Putamen (tissue), 1 donor: Measurements from ENCODE around the gene DENND5B.

ENCODE experiments used
- DNase-seq: peaks from one replicate; pipeline ENCODE4 v3.0.0-alpha.2; 2016; ENCODE audit warnings: low spot score

The DENND5B gene

DNA sequence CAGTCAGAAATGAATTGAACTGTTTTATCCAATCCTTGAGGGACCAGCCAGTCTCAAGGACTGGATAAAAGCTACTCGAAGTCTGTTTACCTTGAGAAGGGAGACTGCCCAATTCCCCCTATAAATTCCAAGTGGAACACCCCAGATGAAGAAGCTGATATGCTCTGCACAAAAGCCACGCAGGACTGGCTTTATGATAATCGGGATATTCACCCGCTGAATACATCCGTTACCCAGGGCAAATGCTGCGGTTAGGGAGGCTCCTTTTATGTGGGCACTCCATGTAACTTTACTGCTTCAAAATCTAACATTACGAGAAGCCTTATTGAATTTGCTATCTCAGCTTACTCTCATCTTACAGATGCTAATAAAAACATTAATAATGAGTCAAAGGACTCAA lies 119.1 kb downstream of the DENND5B start:
- DNase-seq, result no peak

DNA sequence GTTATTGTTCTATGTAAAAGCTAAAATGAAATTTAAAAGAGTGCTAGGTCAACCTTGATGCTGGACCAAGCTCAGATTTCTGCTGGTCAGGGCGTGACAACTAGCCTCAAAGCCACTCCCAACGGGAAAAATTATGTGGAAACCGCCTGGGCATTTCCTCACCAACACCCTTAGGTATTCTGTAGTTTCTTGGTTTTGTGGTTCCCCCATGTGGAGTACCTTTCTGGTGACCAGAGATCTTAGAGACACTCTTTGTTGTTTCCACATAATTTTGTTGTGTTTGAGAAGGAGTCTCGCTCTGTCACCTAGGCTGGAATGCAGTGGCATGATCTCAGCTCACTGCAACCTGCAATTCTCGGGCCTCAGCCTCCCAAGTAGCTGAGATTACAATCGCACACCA lies 119.9 kb downstream of the DENND5B start:
- no peak for DNase-seq

DNA sequence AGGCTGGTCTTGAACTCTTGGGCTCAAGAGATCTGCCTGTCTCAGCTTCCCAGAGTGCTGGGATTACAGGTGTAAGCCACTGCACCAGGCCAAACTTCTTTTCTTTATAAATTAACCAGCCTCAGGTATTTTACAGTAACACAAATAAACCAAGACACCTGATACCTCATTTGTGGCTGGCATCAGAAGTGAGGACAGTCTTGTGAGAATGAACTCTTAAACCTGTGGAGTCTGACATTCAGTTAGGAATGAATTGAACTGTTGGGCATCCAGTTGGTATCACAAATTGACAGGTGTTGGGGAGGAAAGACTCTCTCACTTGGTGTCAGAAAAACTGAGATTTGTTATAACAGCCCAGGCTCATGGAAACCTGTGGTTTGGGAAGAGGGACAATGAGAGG lies 120.5 kb downstream of the DENND5B start:
- no peak for DNase-seq

DNA sequence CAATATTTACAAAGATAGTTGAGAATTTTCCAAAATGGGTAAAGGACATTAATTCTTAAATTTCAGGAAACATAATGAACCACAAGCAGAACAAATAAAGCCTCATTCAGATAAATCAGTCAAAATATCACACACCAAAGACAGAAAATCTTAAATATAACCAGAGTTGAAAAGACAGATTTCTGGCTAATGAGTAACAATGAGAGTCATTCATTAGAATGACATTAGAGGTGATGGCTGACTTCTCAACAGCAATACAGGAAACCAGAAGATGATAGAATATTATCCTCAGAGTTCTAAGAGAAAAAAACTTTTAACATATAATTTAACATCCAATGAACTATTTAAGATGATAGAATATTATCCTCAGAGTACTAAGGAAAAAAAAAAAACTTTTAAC lies 124.2 kb downstream of the DENND5B start:
- no peak for DNase-seq

DNA sequence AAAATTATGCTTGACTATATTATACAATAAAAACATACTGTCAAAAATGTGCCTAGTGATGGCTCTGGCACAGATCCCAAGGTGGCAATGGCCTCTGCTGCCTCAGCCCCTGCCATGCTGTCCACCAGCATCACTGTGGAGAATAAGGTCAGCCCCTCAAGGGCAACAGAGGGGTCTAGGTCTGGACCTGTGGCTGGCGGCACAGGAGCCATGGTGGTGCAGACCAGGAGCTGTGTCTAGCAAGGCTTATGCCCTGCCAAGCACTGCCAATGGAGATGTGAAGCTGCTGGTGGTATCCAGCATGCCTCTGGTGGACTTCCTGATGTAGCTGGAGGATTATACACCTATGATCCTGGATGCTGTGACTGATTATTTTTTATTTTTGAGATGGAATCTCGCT lies 125.9 kb downstream of the DENND5B start:
- no peak for DNase-seq

DNA sequence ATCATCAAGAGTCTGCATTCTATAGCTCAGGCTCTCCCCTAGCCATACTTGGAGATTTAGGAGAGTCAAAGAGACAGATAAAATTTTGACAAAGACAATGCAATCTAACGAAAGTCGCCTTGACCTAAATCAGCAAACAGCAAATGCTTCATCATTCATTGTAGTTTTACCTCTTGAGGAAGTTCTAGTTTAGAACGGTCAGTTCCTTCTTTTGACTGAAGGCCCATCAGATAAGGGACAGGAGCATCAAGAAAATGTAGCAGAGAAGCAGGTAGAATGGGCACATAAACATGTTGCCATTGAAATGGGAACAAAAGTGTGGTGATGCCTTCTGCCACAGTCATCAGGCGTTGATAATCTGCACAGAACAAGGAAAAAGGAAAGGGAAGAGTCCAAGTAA lies 130.9 kb downstream of the DENND5B start:
- DNase-seq, result no peak

DNA sequence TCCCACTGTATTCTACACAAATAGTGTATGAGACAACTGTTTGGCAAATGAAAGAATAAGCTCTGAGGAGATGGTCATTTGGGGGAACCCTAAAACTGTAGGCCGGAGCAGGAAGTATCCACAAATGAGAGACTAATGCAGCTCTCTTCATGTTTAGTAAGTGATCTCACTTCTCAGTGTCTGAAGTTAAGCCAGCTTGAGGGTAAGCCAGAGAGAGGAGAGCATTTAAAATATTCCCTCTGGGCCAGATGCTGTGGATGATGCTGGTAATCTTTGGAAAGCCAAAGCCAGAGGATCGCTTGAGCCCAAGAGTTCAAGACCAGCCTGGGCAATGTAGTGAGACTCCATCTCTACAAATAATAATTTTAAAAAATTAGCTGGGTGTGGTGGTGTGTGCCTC lies 134.4 kb downstream of the DENND5B start:
- no peak for DNase-seq

DNA sequence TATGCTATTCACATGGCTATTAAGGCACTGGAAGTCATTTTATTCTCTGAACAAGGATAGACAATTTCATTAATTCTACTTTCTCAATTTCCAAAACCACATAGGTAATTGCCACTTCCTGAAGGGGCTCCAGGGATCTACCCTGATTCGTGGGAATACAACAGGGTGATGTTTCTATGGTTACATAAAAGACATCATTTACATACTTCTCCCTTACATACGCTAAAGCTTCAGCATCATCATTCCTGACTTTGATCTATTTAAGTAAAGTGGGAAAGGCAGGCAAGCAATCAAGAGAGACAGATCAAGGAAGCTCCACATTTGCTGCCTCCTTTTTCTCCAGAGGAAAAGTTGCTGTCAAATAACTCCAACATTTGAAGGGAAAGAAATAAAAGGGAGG lies 146.2 kb downstream of the DENND5B start:
- peak; percentile 64 for DNase-seq

DNA sequence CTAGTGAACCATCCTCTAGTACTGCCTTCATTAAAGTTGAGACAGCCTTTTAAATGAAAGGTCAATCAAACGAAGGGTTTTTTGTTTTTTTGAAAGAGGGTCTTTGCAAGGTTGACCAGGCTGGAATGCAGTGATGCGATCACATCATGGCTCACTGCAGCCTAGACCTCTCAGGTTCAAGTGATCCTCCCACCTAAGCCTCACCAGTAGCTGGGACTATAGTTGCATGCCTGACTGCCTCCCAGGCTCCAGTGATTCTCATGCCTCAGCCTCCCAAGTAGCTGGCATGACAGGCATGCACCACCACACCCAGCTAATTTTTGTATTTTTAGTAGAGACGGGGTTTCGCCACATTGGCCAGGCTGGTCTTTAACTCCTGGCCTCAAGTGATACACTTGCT lies 150.3 kb downstream of the DENND5B start:
- no peak for DNase-seq

DNA sequence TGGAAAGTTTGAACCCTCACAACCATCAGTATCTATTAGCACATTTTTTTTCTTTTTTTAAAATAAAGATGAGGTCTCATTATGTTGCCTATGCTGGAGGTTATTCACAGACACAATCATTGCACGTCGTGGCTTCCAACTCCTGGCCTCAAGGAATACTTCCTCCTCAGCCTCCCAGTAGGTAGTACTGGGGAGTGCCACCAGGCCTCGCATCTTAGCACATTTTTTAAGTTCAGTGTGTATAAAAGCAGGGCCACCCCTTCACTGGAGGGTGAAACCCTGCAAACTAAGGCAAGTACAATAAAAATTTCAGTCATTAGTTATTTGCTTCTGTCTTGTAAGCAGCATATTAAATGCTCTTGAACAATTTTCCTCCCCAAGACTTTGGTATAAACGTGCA lies 150.8 kb downstream of the DENND5B start:
- no peak for DNase-seq

DNA sequence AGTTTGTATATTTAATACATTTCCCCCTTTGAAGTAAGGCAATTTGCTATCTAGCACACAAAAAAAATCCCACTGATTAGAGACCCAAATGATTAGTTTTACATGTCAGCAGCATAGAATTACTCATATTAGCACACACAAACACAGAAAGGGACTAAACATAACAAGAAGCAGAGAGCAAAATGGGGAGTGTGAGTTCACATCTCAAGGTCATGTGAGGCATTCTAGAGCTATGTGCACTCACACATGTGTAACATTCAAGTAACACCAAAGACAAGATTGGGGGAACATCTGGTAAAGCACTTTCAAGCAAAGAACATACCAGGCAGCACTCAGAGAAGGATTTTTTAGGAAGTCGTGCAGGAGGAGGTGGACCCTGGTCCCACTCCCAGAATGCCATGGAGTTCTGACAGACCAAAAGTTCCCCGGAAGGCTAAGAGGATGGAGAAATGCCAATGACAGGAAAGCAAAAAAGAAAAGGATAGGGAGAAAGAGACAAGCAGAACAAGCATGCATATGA lies 159.2 kb downstream of the DENND5B start:
- no peak for DNase-seq

DNA sequence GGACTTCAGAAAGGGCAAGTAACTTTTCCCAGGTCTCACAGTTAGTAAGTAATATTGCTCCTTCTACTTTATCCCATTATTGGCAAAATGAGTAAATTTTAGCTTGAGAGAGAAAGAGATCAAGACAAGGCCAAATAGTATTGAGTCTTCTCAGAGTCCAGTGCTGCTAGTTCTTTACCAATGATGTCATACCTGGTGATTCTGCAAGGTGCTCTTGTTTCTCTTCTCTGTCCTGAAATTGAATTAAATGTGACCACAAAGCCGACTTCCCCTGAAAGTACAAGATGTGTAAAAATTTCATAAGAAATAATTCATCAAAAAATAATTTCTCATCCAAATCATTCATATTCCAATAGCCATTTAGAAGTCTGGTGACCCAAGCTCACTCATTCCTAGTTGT lies 167.5 kb downstream of the DENND5B start:
- no peak for DNase-seq

DNA sequence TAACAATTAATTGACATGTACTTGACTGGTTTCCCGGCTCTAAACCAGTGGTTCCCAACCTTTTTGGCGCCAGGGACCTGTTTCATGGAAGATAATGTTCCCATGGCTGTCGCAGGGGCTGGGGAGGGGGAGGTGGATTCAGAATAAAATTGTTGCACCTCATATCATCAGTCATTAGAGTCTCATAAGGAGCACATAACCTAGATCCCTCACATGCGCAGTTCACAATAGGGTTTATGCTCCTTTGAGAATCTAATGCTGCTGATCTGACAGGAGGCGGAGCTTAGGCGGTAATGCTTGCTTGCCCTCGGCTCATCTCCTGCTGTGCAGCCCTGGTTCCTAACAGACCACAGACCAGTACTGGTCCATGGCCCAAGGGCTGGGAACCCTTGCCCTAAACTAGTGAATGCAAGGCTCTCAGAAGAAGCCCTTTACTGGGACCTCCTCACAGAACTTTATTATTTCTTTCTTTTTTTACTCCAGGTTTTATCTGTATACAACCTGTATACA lies 178.6 kb downstream of the DENND5B start:
- DNase-seq, result no peak

DNA sequence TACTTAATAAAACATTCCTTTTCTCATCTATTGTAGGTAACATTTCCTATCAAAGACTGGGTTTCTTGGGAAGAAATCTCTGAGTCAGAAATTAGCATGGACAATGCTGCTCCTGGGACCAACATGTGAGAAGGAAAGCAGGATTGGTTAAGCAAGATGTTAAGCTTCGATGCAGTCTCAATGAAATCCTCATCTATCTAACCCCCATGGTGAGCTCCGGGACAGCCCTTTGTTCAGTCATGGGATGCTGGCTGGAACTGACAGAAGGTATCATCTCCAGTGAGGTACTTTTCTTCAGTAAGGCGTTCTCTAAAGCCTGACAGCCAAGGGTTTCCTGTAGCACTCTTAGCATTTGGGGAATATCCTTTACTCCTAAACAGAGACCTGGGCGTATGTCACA lies 182.2 kb downstream of the DENND5B start:
- DNase-seq, result no peak

DNA sequence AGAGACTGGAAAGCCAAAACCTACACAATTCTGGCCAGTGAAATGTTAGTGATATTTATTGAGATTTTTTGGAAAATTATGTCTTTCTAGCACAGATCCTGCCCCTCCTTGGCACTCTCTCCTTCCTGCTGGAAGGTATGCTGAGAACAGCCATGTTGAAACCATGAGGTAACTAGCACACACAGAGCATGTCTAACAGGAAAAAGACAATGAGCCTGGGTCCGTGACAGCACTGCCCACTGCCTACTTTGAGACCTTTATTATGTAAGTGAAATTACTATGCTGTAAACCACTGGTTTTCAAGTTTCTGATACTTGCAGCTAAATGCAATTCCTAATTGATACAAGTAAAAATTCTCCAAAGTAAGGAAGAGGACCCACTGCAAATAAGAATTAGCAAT lies 183.4 kb downstream of the DENND5B start:
- DNase-seq, result no peak

DNA sequence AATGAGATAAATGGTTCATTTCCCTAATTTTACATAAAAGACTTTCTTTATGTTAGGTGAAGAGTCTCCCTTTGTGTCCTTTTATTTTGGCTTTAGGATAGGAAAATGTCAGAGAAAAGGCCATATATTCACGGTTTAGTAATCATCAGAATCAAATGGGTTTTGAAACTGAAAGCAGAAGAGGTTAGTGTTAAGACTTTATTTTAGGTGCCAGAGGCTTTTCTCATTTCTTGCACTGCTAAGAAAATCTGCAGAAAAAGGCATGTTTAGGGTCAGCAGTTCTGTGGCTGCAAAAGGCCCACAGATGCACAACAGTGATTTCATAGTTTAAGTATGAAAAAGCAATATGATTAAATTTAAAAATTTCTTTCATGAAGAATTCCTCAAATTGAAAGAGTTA lies 184.6 kb downstream of the DENND5B start:
- DNase-seq, result no peak

DNA sequence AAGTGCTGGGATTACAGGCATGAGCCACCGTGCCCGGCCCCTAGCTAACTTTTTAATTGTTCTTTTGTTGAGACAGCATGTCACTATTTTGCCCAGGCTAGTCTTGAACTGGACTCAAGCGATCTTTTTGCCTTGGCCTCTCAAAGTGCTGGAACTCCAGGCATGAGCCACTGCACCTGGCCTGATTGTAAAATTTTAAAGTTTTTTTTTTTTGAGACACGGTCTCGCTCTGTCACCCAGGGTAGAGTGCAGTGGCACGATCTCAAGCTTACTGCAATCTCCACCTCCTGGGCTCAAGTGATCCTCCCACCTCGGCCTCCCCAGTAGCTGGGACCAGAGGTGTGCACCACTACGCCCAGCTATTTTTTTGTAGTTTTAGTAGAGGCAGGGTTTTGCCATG lies 185.9 kb downstream of the DENND5B start:
- no peak for DNase-seq

DNA sequence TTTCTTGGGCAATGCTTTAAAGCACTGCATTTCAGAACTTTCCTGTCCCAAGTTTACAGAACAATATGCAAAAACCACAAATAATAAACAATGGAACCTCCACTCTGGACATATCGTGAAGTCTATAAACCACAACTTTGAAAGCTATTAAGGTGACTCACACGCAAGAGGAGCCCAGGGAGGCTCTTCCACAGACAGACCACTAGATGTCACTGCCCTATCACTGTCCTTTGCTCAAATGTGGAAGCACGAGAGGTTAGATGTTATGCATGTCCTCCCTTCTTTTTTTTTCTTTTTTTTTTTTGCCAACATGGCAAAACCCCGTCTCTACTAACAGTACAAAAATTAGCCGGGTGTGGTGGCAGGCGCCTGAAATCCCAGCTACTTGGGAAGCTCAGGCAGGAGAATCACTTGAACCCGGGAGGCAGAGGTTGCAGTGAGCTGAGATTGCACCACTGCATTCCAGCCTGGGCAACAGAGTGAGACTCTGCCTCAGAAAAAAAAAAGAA lies 187.8 kb downstream of the DENND5B start:
- peak; percentile 69 for DNase-seq

DNA sequence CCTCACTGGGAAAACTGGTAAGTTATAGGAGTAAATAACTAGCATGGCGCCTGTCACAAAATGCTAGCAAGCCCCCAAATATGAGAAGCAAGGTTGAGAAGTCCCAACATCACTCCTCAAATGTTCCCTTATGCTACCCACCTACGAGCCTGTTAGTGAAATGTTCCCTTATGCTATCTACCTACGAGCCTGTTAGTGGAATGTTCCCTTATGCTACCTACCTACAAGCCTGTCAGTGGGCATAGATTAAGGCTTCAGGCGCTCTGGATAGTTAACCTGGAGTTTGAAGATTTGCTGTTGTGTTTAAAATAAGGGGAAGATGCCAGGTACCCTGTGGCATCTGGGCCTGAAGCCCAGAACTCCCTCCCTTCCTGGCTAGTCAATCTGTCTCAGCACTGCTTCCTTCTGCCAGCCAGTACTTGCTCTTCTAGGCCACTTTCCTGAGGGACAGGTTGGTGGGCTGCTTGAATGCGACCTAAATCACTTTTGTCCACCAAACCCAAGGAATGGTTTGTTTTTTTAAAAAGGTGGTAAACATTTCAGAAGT lies 197.9 kb downstream of the DENND5B start:
- peak; percentile 46 for DNase-seq

DNA sequence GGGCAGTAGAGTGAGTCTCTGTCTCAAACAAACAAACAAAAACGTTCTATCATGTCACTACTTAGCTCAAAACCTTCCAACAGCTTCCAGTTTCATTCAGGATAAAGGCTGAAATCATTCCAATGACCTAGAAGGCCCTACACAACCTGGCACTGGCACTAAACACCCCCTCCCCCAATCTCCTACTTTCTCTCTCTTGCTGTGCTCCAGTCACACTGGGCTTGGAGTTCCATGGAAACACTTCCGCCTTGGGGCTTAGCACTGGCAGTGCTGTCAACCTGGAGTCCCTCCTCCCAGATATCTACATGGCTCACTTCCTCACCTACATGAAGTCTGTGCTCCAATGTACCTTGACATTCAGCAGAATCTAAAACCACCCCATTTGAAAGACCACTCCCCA lies 199.9 kb downstream of the DENND5B start:
- DNase-seq, result no peak

DNA sequence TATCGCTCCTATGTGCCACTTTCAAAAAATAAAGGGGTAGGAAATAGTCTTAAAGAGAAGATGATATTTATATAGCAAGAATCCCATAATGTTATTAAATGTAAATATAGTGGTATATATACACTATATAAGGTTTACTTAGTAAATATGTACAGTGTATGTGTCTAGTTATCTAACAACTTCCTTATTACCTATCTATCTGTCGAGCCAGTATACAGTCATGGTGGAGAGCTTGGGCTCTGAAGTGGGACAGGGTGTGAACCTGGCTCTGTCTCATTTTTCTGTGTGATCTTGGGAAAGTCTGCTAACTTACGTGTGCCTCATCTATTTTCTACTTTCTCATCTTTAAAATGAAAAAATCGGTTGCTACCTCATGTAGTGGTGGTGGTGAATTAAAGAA lies 202.2 kb downstream of the DENND5B start:
- no peak for DNase-seq

DNA sequence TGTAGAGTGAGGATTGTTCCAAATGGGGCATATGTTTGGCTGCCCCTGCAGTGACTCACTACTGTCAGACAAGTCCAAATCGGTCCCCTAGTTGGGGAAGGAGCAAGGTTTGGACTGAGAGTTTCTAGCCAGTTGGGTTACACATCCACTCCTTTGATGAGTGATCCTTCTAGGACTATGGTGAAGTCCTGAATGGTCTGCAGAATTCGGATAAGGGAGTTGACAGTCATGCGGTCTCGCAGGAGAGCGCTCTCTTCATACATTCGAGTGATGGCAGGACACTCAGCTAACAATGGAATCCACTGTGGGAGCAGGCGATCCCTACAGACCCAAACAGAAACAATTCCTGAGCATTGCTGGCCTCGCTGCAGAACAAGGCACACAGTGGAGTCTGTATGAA lies 203.5 kb downstream of the DENND5B start:
- no peak for DNase-seq

DNA sequence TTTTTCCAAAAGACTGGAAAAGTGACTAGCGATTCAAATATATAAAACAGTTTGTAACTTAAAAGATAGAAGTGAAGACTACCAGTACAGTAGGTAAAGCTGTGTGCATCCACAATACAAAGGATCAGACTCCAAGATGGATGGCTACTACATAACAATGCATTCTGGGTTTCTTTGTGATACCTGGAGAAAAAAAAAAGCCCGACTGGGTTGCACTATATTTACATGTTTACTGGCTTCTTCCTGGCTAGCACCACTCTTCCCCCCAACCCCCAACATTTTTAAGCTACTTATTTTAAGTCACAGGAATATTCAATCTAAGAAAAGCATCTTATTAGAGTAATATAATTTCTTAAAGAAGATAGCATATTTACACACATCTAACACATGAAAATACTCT lies 203.9 kb downstream of the DENND5B start:
- no peak for DNase-seq

DNA sequence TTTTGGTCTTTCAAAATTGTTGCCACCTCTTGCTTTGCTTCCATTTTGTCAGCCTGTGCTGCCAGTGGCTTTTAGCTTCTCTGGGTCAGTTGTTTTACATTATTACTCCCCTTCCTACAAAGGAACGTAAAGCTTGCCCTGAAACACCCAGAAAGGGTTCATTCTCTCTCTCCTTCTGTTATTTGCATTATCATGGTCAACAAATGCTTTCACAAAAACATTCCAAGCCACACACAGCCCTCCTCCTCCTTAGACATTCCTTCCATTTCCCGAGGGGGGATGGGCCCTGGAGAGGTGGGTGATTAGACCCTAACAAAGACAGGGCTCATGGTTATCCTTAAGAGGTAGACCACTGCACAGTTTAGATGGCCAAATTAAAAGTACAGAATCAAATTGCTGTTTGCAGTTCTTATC lies 204.6 kb downstream of the DENND5B start:
- DNase-seq, result no peak
